Sigmoid colon (tissue), 4 donors: Measurements from ENCODE around the gene KRTAP10-5.

ENCODE experiments used
- EP300 ChIP-seq, 4 donors: sonication (generic); formaldehyde crosslinking; IDR thresholded peaks; one replicate each; pipeline ENCODE4 v1.6.1; 2017; ENCODE audit warnings: antibody characterized with exemption in 4 of 4
- POLR2A ChIP-seq, 2 donors: fragments of 450-650 bp; IDR thresholded peaks; one replicate each; pipeline ENCODE4 v1.6.1; 2016; ENCODE audit warnings: antibody characterized with exemption in 2 of 2, mild to moderate bottlenecking in 2 of 2, moderate library complexity in 2 of 2
- POLR2AphosphoS5 ChIP-seq, 4 donors: sonication (generic); formaldehyde crosslinking; IDR thresholded peaks; one replicate each; pipeline ENCODE4 v1.6.1; 2017; ENCODE audit warnings: antibody characterized with exemption in 4 of 4
- TF ChIP-seq, protein P1 (sequence below), 4 experiments: fragments of 450-650 bp in 3 of 4; fragments of 200-600 bp in 1 of 4; IDR thresholded peaks; one replicate each; pipeline ENCODE4 v1.5.1; 2016 to 2019; ENCODE audit warnings: antibody characterized with exemption in 4 of 4, mild to moderate bottlenecking in 3 of 4, moderate library complexity in 2 of 4

DNA sequence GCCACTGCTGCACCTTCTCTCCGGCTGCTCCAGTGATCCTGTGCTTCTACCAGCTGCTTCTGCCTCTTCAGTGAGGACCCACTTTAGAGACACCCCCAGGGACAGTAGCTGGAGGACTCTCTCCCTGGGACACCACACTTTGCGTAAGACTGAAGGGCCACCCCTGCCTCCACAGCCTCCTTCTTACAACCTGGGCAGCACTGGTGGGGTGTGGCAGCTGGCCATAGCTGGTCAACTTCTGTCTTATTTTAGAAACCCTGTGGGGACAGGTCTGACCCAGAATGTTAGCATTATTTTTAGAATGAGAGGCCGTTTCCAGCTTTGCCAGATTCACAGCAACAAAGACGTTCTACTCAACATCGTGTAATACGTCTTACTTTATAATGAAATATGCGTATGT, 45.4 kb upstream of the KRTAP10-5 start:
- TF ChIP-seq, protein P1, sequence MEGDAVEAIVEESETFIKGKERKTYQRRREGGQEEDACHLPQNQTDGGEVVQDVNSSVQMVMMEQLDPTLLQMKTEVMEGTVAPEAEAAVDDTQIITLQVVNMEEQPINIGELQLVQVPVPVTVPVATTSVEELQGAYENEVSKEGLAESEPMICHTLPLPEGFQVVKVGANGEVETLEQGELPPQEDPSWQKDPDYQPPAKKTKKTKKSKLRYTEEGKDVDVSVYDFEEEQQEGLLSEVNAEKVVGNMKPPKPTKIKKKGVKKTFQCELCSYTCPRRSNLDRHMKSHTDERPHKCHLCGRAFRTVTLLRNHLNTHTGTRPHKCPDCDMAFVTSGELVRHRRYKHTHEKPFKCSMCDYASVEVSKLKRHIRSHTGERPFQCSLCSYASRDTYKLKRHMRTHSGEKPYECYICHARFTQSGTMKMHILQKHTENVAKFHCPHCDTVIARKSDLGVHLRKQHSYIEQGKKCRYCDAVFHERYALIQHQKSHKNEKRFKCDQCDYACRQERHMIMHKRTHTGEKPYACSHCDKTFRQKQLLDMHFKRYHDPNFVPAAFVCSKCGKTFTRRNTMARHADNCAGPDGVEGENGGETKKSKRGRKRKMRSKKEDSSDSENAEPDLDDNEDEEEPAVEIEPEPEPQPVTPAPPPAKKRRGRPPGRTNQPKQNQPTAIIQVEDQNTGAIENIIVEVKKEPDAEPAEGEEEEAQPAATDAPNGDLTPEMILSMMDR (IDR thresholded peaks at IDR 0.05), result no peak
- no peak for TF ChIP-seq POLR2A (IDR thresholded peaks at IDR 0.05)
- TF ChIP-seq EP300 (IDR thresholded peaks at IDR 0.05), result no peak
- no peak for TF ChIP-seq POLR2AphosphoS5 (IDR thresholded peaks at IDR 0.05)
